ENCODE data around the gene GLRA1. TPM values are rescaled to one million over a fixed set of nuclear protein-coding genes. Genes with fewer than 3 reads are reported as not detected.
"Not testable (repeated sequence)": the region's sequence is repeated elsewhere in the genome, so short reads cannot be mapped to it uniquely, and the experiment has no call there.

GLRA1 gene
- total RNA-seq, 1 donor from 2014 or later, result not detected

DNA sequence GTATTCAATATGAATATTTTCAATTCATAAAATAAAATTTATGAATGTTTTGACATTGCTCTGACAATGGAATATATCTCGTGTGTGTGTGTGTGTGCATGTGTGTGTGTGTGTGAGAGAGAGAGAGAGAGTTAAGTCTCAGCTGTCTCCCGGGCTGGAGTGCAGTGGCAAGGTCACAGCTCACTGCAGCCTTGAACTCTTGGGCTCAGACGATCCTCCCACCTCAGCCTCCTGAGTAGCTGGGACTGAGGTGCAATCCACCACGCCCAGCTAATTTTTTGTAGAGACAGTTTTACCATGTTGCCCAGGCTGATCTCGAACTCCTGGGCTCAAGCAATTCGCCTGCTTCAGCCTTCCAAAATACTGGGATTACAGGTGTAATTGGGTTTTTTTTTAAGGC, 136.8 kb downstream of the GLRA1 start:
- FAIRE-seq (no peak), DNase-seq (ENCODE audit: low read depth) (no peak)
- no peak for TF ChIP-seq CTCF (IDR thresholded peaks at IDR 0.05; ENCODE audit: insufficient read depth, low read length, severe bottlenecking)
- no peaks in the 10 kb centered on the region for H3K27me3 ChIP-seq (ENCODE audit: control insufficient read depth, insufficient read depth, low read length)
- no peak overlapping the region for H3K4me3 ChIP-seq (ENCODE audit: low read depth, low read length)
- H3K36me3 ChIP-seq (ENCODE audit: control insufficient read depth, insufficient read depth, low read length), result peaks cover 8% of the 10 kb centered on the region

- Histone ChIP-seq H3K36me3 (ENCODE audit: control insufficient read depth, insufficient read depth, low read length) (peaks cover 5% of the 10 kb centered on the region), H3K27me3 (ENCODE audit: control insufficient read depth, insufficient read depth, low read length) (no peaks in the 10 kb centered on the region), H3K4me3 (ENCODE audit: low read depth, low read length) (no peak overlapping the region)
- FAIRE-seq (no peak), DNase-seq (ENCODE audit: low read depth) (no peak)
- TF ChIP-seq CTCF (IDR thresholded peaks at IDR 0.05; ENCODE audit: insufficient read depth, low read length, severe bottlenecking), result no peak
Observed at GRCh38 chr5:151786468-151786867, 138.2 kb downstream of the GLRA1 start.

GRCh38 chr5:151784141-151784540, 140.5 kb downstream of the GLRA1 start:
- Histone ChIP-seq H3K4me3 (ENCODE audit: low read depth, low read length) (no peak overlapping the region), H3K27me3 (ENCODE audit: control insufficient read depth, insufficient read depth, low read length) (no peaks in the 10 kb centered on the region), H3K36me3 (ENCODE audit: control insufficient read depth, insufficient read depth, low read length) (peaks cover 2% of the 10 kb centered on the region)
- no peak for TF ChIP-seq CTCF (IDR thresholded peaks at IDR 0.05; ENCODE audit: insufficient read depth, low read length, severe bottlenecking)
- FAIRE-seq (no peak), DNase-seq (ENCODE audit: low read depth) (no peak)

DNA sequence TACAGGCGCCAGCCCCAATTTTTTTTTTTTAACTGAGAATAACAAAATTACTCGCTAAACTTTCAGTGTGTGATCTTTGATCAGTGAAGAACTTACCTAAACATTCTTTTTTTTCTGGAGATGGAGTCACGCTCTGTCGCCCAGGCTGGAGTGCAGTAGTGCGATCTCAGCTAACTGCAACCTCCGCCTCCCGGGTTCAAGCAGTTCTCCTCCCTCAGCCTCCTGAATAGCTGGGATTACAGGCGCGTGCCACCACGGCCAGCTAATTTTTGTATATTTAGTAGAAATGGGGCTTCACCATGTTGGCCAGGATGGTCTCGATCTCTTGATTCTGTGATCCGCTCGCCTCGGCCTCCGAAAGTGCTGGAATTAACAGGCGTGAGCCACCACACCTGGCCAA, 141.0 kb downstream of the GLRA1 start:
- not testable (repeated sequence) for FAIRE-seq; DNase-seq (ENCODE audit: low read depth); H3K36me3 ChIP-seq (ENCODE audit: control insufficient read depth, insufficient read depth, low read length); H3K4me3 ChIP-seq (ENCODE audit: low read depth, low read length); H3K27me3 ChIP-seq (ENCODE audit: control insufficient read depth, insufficient read depth, low read length)

- no peak for DNase-seq (ENCODE audit: low read depth)
- no peaks in the 10 kb centered on the region for H3K27me3 ChIP-seq (ENCODE audit: control insufficient read depth, insufficient read depth, low read length)
- no peak for FAIRE-seq
- peaks cover 4% of the 10 kb centered on the region for H3K36me3 ChIP-seq (ENCODE audit: control insufficient read depth, insufficient read depth, low read length)
- H3K4me3 ChIP-seq (ENCODE audit: low read depth, low read length), result no peak overlapping the region
- no peak for TF ChIP-seq CTCF (IDR thresholded peaks at IDR 0.05; ENCODE audit: insufficient read depth, low read length, severe bottlenecking)
Observed at GRCh38 chr5:151781201-151781600, 143.4 kb downstream of the GLRA1 start.

GRCh38 chr5:151780348-151780747, 144.3 kb downstream of the GLRA1 start:
- FAIRE-seq, result no peak
- H3K4me3 ChIP-seq (ENCODE audit: low read depth, low read length), result no peak overlapping the region
- DNase-seq (ENCODE audit: low read depth), result no peak
- peaks cover 4% of the 10 kb centered on the region for H3K36me3 ChIP-seq (ENCODE audit: control insufficient read depth, insufficient read depth, low read length)
- no peaks in the 10 kb centered on the region for H3K27me3 ChIP-seq (ENCODE audit: control insufficient read depth, insufficient read depth, low read length)
- no peak for TF ChIP-seq CTCF (IDR thresholded peaks at IDR 0.05; ENCODE audit: insufficient read depth, low read length, severe bottlenecking)
